CD4-positive, alpha-beta memory T cell (primary cell): ENCODE results near the gene MYT1. TPM values are rescaled to one million over a fixed set of nuclear protein-coding genes. Genes with fewer than 3 reads are reported as not detected.
"Not testable (repeated sequence)": the region's sequence is repeated elsewhere in the genome, so short reads cannot be mapped to it uniquely, and the experiment has no call there.

Experiments used
- CTCF ChIA-PET: fragments of 350-600 bp; sonication (Branson Sonifier 250); formaldehyde crosslinking; loops from one replicate; lab custom pipeline; 2021; ENCODE audit warnings: inconsistent platforms; ENCODE audit not compliant: partially characterized antibody; lab: Charles Lee
- POLR2A ChIA-PET: fragments of 350-600 bp; sonication (Branson Sonifier 250); formaldehyde crosslinking; loops from one replicate; lab custom pipeline; 2021; ENCODE audit not compliant: partially characterized antibody; lab: Charles Lee
- DNase-seq, 5 donors: peaks; one replicate each; pipeline versions ENCODE4 v3.0.0 to v3.0.0-alpha.2; 2020 to 2022; ENCODE audit warnings: mixed read lengths in 1 of 5
- H3K27ac ChIP-seq: one replicate; pipeline ENCODE4 v1.7.0; 2013; ENCODE audit warnings: low read depth, low read length
- H3K27me3 ChIP-seq: 2 replicates; pipeline ENCODE4 v1.7.0; 2013; ENCODE audit warnings: mild to moderate bottlenecking, low read length, moderate library complexity; ENCODE audit not compliant: insufficient read depth
- H3K36me3 ChIP-seq: 2 replicates; pipeline ENCODE4 v1.7.0; 2013; ENCODE audit warnings: mild to moderate bottlenecking, low read length, moderate library complexity; ENCODE audit not compliant: insufficient read depth
- H3K4me1 ChIP-seq: 2 replicates; pipeline ENCODE4 v1.7.0; 2013; ENCODE audit warnings: mild to moderate bottlenecking, low read length, moderate library complexity; ENCODE audit not compliant: insufficient read depth
- H3K4me3 ChIP-seq, 2 donors: one replicate each; pipeline ENCODE4 v1.7.0; 2013; ENCODE audit warnings: low read length in 2 of 2, mild to moderate bottlenecking in 1 of 2
- H3K9me3 ChIP-seq, 2 donors: one replicate each; pipeline ENCODE4 v1.7.0; 2013; ENCODE audit warnings: low read length in 2 of 2, control low read depth in 1 of 2; ENCODE audit not compliant: control insufficient read depth in 1 of 2
- H3K27ac Mint-ChIP-seq, 7 donors: one replicate each; pipeline ENCODE4 v1.8.0; 2020 to 2021; ENCODE audit warnings: mixed read lengths in 7 of 7, mild to moderate bottlenecking in 6 of 7, inconsistent platforms in 3 of 7, moderate library complexity in 3 of 7
- H3K27me3 Mint-ChIP-seq, 2 donors: one replicate each; pipeline ENCODE4 v1.8.0; 2020 to 2021; ENCODE audit warnings: mixed read lengths in 2 of 2
- H3K36me3 Mint-ChIP-seq, 2 donors: one replicate each; pipeline ENCODE4 v1.8.0; 2020 to 2021; ENCODE audit warnings: mixed read lengths in 2 of 2, inconsistent platforms in 1 of 2, mild to moderate bottlenecking in 1 of 2
- H3K4me1 Mint-ChIP-seq, 4 donors: one replicate each; pipeline ENCODE4 v1.8.0; 2020 to 2021; ENCODE audit warnings: mixed read lengths in 4 of 4, mild to moderate bottlenecking in 1 of 4
- H3K4me3 Mint-ChIP-seq, 8 donors: one replicate each; pipeline ENCODE4 v1.8.0; 2020 to 2021; ENCODE audit warnings: mixed read lengths in 8 of 8, mild to moderate bottlenecking in 7 of 8, moderate library complexity in 6 of 8, inconsistent platforms in 3 of 8
- H3K9me3 Mint-ChIP-seq, 8 donors: one replicate each; pipeline ENCODE4 v1.8.0; 2020 to 2021; ENCODE audit warnings: mixed read lengths in 8 of 8, mild to moderate bottlenecking in 5 of 8, inconsistent platforms in 3 of 8, moderate library complexity in 1 of 8
- intact Hi-C: fragments of 100-400 bp; cut with micrococcal nuclease; formaldehyde crosslinking; loops from one replicate; pipeline ENCODE4 v1.15.1; 2023
- polyA plus RNA-seq, 2 donors: library from polyadenylated mRNA; unstranded; fragments of 300-500 nt; fragmentation: Illumina TruSeq; gene quantifications; one replicate each; pipeline ENCODE4 v1.2.3, GENCODE V29; 2021
- total RNA-seq, 2 experiments: library from RNA; stranded (reverse); gene quantifications; one replicate each; pipeline ENCODE4 v1.2.3, GENCODE V29; 2021

Gene MYT1
- total and polyA plus RNA-seq, 4 experiments from 2014 or later = not detected

DNA sequence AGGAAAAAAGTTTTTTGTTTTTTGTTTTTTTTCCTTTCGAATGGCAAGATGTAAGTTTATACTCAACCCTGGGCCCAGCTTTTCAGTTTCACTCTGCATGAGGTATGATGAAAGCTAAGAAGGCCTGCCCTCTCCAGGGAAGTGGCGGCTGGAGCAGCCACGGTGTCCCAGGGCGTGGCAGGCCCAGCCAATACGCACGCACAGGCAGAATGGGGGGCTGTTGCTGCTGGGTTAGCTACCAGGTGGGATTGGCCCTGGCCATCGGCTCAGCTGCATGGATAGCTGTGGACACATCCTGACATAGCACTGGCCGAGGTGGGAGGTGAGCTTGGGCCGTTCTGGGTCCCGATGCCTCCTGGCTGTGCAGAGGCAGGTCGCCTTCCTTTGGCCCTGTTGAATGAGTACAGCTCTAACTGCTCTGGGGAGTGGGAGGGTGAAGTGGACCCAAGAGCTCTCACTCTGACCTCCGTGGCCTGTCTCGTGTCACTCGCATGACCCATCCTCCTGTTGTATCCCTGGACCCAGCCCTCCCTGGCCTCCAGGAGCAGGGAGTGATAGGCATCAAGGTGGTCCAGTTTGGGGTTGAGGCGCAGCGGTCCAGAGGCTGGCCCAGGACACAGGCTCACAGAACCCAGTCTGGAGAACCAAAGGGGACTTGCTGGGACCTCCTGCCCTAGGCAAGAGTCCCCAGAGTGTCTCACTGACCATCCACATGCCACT, 18.1 kb downstream of the MYT1 start:
- Histone ChIP-seq H3K9me3 (no peaks in the 10 kb centered on the region), H3K27ac (no peak overlapping the region), H3K36me3 (no peaks in the 10 kb centered on the region), H3K27me3 (no peaks in the 10 kb centered on the region), H3K4me3 (no peak overlapping the region), H3K4me1 (peaks cover 11% of the 10 kb centered on the region)
- DNase-seq = no peak
- CTCF ChIA-PET = no interaction called here
- peaks cover 17 to 40% (median 25%) of the 10 kb centered on the region in 4 donors for H3K4me1 Mint-ChIP-seq
- intact Hi-C loops = no loop called here
- peaks cover 10 to 13% of the 10 kb centered on the region in 2 donors for H3K27me3 Mint-ChIP-seq
- POLR2A ChIA-PET = no interaction called here
- H3K9me3 Mint-ChIP-seq = peaks cover 0 to 4% (median 0%) of the 10 kb centered on the region in 8 donors
- no peak overlapping the region for H3K4me3 Mint-ChIP-seq
- H3K27ac Mint-ChIP-seq = peak overlapping the region in 1 of 7 donors; percentile 41
- H3K36me3 Mint-ChIP-seq = no peaks in the 10 kb centered on the region

GRCh38 chr20:64183313-64183712, 19.1 kb downstream of the MYT1 start:
- no peaks in the 10 kb centered on the region for H3K36me3 Mint-ChIP-seq
- peaks cover 11% of the 10 kb centered on the region for H3K4me1 ChIP-seq
- no peak overlapping the region for H3K27ac ChIP-seq
- no peak overlapping the region for H3K4me3 ChIP-seq
- ChIA-PET POLR2A (no interaction called here), CTCF (no interaction called here)
- peaks cover 17 to 40% (median 25%) of the 10 kb centered on the region in 4 donors for H3K4me1 Mint-ChIP-seq
- no peaks in the 10 kb centered on the region for H3K27me3 ChIP-seq
- no peaks in the 10 kb centered on the region for H3K36me3 ChIP-seq
- peaks cover 0 to 6% (median 0%) of the 10 kb centered on the region in 8 donors for H3K9me3 Mint-ChIP-seq
- H3K9me3 ChIP-seq = no peaks in the 10 kb centered on the region
- DNase-seq = no peak
- intact Hi-C loops = no loop called here
- peak overlapping the region in 1 of 7 donors; percentile 35 for H3K27ac Mint-ChIP-seq
- H3K27me3 Mint-ChIP-seq = peaks cover 10 to 13% of the 10 kb centered on the region in 2 donors
- H3K4me3 Mint-ChIP-seq = no peak overlapping the region

DNA sequence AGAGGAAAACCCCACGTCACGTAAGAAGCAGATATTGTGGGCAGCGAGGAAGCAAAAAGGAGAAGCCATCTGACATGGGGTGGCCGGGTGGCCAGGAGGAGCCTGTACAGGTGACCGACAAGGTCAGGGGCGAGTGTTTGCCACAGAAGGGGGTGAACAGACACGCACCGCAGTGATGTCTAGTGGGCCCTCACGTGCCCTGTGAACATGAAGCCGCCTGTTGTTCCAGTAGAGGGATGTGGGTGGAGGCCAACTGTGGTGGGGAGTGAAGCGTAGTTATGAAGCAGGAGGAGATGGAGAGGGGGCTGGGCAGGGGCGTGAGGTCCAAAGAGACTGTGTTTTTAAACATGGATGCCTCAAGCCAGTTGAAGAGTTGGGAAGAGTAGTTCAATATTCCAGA, 20.5 kb downstream of the MYT1 start:
- peaks cover 9% of the 10 kb centered on the region for H3K4me1 ChIP-seq
- intact Hi-C loops = no loop called here
- Mint-ChIP-seq H3K4me1 (peaks cover 15 to 40% (median 23%) of the 10 kb centered on the region in 4 donors), H3K27ac (peak overlapping the region in 6 of 7 donors; percentile 2 to 87 (median 67)), H3K27me3 (peaks cover 11 to 14% of the 10 kb centered on the region in 2 donors), H3K4me3 (peak overlapping the region in 3 of 8 donors; percentile 7 to 57 (median 56)), H3K36me3 (no peaks in the 10 kb centered on the region), H3K9me3 (peaks cover 0 to 6% (median 0%) of the 10 kb centered on the region in 8 donors)
- CTCF ChIA-PET = no interaction called here
- no peaks in the 10 kb centered on the region for H3K27me3 ChIP-seq
- DNase-seq = no peak
- H3K4me3 ChIP-seq = no peak overlapping the region
- no peaks in the 10 kb centered on the region for H3K36me3 ChIP-seq
- no peaks in the 10 kb centered on the region for H3K9me3 ChIP-seq
- POLR2A ChIA-PET = no interaction called here
- no peak overlapping the region for H3K27ac ChIP-seq

GRCh38 chr20:64185276-64185900, 21.1 kb downstream of the MYT1 start:
- Histone ChIP-seq H3K9me3 (no peaks in the 10 kb centered on the region), H3K36me3 (no peaks in the 10 kb centered on the region), H3K27me3 (no peaks in the 10 kb centered on the region), H3K4me3 (no peak overlapping the region), H3K27ac (no peak overlapping the region), H3K4me1 (peaks cover 4% of the 10 kb centered on the region)
- intact Hi-C loops = no loop called here
- CTCF ChIA-PET = interaction anchor here (0.9 kb wide), 1 partner anchor 30 kb away, joined by 4 read pairs; no protein-coding TSS in a partner anchor
- Mint-ChIP-seq H3K36me3 (no peaks in the 10 kb centered on the region), H3K27me3 (peaks cover 10 to 12% of the 10 kb centered on the region in 2 donors), H3K9me3 (peaks cover 0 to 6% (median 0%) of the 10 kb centered on the region in 8 donors), H3K27ac (peak overlapping the region in 5 of 7 donors; percentile 2 to 87 (median 70)), H3K4me1 (peaks cover 10 to 34% (median 18%) of the 10 kb centered on the region in 4 donors), H3K4me3 (peak overlapping the region in 2 of 8 donors; percentile 57 to 60)
- POLR2A ChIA-PET = interaction anchor here (1.1 kb wide), 1 partner anchor 71 kb away, joined by 4 read pairs; the partner anchor contains the start of gene PCMTD2
- DNase-seq = no peak

DNA sequence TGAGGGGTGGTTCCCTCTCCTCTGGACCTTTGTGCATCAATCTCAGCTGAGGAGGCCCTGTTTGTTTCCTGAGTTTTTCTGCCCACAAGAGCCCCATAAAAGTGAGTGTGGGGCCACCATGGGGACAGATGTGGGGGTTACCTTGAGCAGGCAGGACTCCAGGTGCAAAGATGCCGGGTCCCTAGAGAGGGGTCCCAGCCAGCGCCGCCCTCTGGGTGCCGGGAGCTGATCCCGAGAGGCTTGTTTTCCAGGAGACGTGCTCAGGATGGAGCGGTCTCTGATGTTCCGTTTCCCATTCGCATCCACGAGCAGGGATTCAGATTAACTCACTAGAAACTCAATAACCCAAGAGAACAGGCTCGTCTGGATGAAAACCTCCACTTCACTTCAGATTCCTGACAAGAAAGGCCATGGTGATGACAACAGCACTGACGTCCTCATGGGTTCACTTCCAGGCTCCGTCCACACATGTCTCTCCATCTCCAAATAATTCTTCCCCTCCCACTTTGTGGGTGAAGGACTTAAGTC, 21.9 kb downstream of the MYT1 start:
- Histone ChIP-seq H3K36me3 (no peaks in the 10 kb centered on the region), H3K27ac (no peak overlapping the region), H3K4me3 (no peak overlapping the region), H3K4me1 (no peaks in the 10 kb centered on the region), H3K27me3 (no peaks in the 10 kb centered on the region), H3K9me3 (no peaks in the 10 kb centered on the region)
- H3K27me3 Mint-ChIP-seq = peaks cover 11 to 15% of the 10 kb centered on the region in 2 donors
- H3K36me3 Mint-ChIP-seq = no peaks in the 10 kb centered on the region
- intact Hi-C loops = no loop called here
- no peak for DNase-seq
- POLR2A ChIA-PET = interaction anchor here (1.1 kb wide), 1 partner anchor 70 kb away, joined by 4 read pairs; the partner anchor contains the start of gene PCMTD2
- H3K4me3 Mint-ChIP-seq = no peak overlapping the region
- CTCF ChIA-PET = interaction anchor here (0.9 kb wide), 1 partner anchor 29 kb away, joined by 4 read pairs; no protein-coding TSS in a partner anchor
- peaks cover 0 to 6% (median 0%) of the 10 kb centered on the region in 8 donors for H3K9me3 Mint-ChIP-seq
- no peak overlapping the region for H3K27ac Mint-ChIP-seq
- peaks cover 7 to 26% (median 12%) of the 10 kb centered on the region in 4 donors for H3K4me1 Mint-ChIP-seq

- H3K36me3 ChIP-seq, H3K9me3 ChIP-seq, POLR2A ChIA-PET, H3K27ac Mint-ChIP-seq, H3K9me3 Mint-ChIP-seq, H3K4me3 Mint-ChIP-seq, DNase-seq, intact Hi-C loops, H3K36me3 Mint-ChIP-seq, H3K27ac ChIP-seq, H3K4me1 ChIP-seq, CTCF ChIA-PET, H3K27me3 ChIP-seq, H3K4me3 ChIP-seq: not testable (repeated sequence)
- Mint-ChIP-seq H3K27me3 (peaks cover 16 to 17% of the 10 kb centered on the region in 2 donors), H3K4me1 (peaks cover 5 to 22% (median 11%) of the 10 kb centered on the region in 4 donors)
These were observed 23.0 kb downstream of the MYT1 start for GRCh38 chr20:64187213-64187612.

- ChIA-PET POLR2A (no interaction called here), CTCF (no interaction called here)
- H3K27me3 Mint-ChIP-seq = peaks cover 15 to 16% of the 10 kb centered on the region in 2 donors
- Histone ChIP-seq H3K4me3 (no peak overlapping the region), H3K27ac (no peak overlapping the region), H3K27me3 (no peaks in the 10 kb centered on the region), H3K36me3 (no peaks in the 10 kb centered on the region), H3K9me3 (no peaks in the 10 kb centered on the region), H3K4me1 (peaks cover 6% of the 10 kb centered on the region)
- H3K36me3 Mint-ChIP-seq = no peaks in the 10 kb centered on the region
- no peak for DNase-seq
- no peak overlapping the region for H3K4me3 Mint-ChIP-seq
- H3K27ac Mint-ChIP-seq = no peak overlapping the region
- H3K4me1 Mint-ChIP-seq = peaks cover 6 to 31% (median 13%) of the 10 kb centered on the region in 4 donors
- intact Hi-C loops = no loop called here
- H3K9me3 Mint-ChIP-seq = peaks cover 0 to 6% (median 0%) of the 10 kb centered on the region in 8 donors
These were observed 23.8 kb downstream of the MYT1 start for GRCh38 chr20:64188091-64188490.
